ENCODE results near the gene PNMA6F. TPM values are rescaled to one million over a fixed set of nuclear protein-coding genes. Genes with fewer than 3 reads are reported as not detected.

The PNMA6F gene
- total and polyA plus RNA-seq, 2 of the 8 experiments (the other 6 are each of a cell fraction or from before 2014, with no cell fraction given) = 0.12 to 0.22 TPM

DNA sequence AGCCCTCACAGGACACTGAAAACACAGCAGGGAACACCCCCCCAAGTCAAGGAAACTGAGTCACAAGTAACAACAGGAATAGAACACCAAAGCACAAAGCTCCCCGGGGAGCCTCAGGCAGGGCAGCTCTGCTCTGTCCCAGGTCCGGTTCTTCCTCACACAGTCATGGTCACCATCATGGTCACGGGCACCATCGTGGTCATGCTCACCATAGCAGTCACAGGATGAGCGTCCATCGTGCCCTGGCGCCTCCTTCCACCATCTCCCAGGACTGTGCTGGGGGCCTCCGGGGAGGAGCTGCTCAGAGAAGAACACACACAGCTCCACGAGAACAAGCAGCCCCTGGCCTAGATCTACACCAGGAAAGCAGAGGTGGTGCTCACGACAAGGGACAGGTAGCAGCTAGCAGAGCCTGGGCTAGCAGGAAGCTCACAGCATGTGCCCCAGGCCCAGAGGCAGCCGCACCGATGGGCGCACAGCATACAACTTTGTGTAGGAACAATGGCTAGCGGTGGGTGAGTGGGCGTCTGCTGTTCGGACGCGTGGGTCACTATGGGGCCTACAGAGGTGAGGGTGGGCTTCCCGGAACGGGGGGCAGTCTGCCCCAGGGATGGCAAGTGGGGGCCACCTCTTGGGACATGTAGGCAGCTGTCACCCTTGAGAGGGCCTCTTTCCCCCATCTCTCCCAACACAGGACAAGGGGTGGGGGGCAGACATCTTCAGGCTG is 3.4 kb downstream of the PNMA6F start (continued):
- TF ChIP-seq POLR2AphosphoS5 (IDR thresholded peaks at IDR 0.05; ENCODE audit: low read depth, low read length) = no peak
- TF ChIP-seq, protein P1, sequence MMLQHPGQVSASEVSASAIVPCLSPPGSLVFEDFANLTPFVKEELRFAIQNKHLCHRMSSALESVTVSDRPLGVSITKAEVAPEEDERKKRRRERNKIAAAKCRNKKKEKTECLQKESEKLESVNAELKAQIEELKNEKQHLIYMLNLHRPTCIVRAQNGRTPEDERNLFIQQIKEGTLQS (IDR thresholded peaks at IDR 0.05; ENCODE audit: insufficient read depth, low read depth, low read length) = no peak
- no peak for TF ChIP-seq GABPA (IDR thresholded peaks at IDR 0.05; ENCODE audit: borderline replicate concordance, insufficient read depth, low read length)
- TF ChIP-seq POU5F1 (IDR thresholded peaks at IDR 0.05; ENCODE audit: low read depth, low read length) = no peak
- no peak for TF ChIP-seq RNF2 (IDR thresholded peaks at IDR 0.05; ENCODE audit: borderline replicate concordance, low read depth, low read length, missing control alignments, poor library complexity, severe bottlenecking)
- no peak for TF ChIP-seq BACH1 (IDR thresholded peaks at IDR 0.05; ENCODE audit: low read length)
- TF ChIP-seq FOSL1 (IDR thresholded peaks at IDR 0.05; ENCODE audit: insufficient read depth, low read depth, low read length) = no peak
- TF ChIP-seq RAD21 (IDR thresholded peaks at IDR 0.05 in 1 of 2, conservative IDR thresholded peaks at IDR 0.05 in 1 of 2; ENCODE audit: low read depth in 2 of 2, low read length in 2 of 2) = no peak

Data from H1 (cell line).